ENCODE data around the gene NOS2. TPM values are rescaled to one million over a fixed set of nuclear protein-coding genes. Genes with fewer than 3 reads are reported as not detected.
"Not testable (repeated sequence)": the region's sequence is repeated elsewhere in the genome, so short reads cannot be mapped to it uniquely, and the experiment has no call there.

The NOS2 gene
- total RNA-seq, 4 donors from 2014 or later: 0.57 to 1.1 (median 0.59) TPM; not detected in 1

DNA sequence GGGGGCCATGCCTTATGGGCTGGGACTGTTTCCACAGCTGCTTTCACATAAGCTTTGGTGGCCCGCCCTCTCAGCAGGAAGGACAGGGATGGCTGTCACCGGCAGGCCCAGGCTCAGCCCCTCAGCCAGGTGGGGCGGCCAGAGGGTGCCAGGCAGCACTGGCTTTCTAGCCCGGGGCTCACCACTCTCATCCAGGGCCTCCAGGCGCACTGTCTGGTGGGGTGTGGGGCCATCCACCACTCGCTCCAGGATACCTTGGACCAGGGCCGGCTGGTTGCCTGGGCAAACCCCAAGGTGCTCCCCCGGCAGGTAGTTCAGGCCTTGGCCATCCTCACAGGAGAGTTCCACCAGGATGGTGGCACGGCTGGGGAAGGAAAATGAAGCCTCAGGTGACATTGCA is 35.0 kb downstream of the NOS2 start:
- TF ChIP-seq, protein P1, sequence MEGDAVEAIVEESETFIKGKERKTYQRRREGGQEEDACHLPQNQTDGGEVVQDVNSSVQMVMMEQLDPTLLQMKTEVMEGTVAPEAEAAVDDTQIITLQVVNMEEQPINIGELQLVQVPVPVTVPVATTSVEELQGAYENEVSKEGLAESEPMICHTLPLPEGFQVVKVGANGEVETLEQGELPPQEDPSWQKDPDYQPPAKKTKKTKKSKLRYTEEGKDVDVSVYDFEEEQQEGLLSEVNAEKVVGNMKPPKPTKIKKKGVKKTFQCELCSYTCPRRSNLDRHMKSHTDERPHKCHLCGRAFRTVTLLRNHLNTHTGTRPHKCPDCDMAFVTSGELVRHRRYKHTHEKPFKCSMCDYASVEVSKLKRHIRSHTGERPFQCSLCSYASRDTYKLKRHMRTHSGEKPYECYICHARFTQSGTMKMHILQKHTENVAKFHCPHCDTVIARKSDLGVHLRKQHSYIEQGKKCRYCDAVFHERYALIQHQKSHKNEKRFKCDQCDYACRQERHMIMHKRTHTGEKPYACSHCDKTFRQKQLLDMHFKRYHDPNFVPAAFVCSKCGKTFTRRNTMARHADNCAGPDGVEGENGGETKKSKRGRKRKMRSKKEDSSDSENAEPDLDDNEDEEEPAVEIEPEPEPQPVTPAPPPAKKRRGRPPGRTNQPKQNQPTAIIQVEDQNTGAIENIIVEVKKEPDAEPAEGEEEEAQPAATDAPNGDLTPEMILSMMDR (IDR thresholded peaks at IDR 0.05): no peak
- TF ChIP-seq POLR2A (IDR thresholded peaks at IDR 0.05): no peak
- peak in 1 of 2 donors; percentile 62 for DNase-seq (ENCODE audit: low spot score in 2 of 2)
- 89 to 97% methylated on average over 7 to 8 of the region's 9 CpGs for WGBS, 2 donors
- H3K4me3 ChIP-seq (ENCODE audit: low read depth, poor library complexity, severe bottlenecking): no peak overlapping the region
- intact Hi-C loops (cut with DNase I; ENCODE audit: low total_unique reads): no loop called here

DNA sequence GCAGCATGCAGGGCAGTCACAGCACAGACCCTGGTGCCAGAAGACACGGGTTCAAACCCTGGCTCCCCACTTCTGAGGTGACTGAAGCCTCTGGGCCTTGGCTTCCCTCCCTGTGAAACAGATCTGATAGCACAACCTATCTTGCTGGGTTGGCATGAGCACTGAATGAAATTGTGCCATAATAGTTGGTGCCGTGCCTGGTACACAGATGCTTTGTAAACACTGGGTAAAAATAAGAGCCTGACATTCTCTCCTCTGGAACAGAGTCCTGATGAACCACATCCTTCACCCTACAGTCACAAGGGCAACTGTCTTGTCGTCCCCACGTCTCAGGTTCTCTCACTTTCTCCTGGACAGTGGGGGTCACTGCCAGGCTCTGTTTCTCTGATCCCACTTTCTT is 35.7 kb downstream of the NOS2 start:
- TF ChIP-seq, protein P1 (IDR thresholded peaks at IDR 0.05): no peak
- no peak for TF ChIP-seq POLR2A (IDR thresholded peaks at IDR 0.05)
- 53 to 61% methylated on average over 4 of the region's 4 CpGs for WGBS, 2 donors
- peak in 1 of 2 donors; percentile 74 for DNase-seq (ENCODE audit: low spot score in 2 of 2)
- no peak overlapping the region for H3K4me3 ChIP-seq (ENCODE audit: low read depth, poor library complexity, severe bottlenecking)
- intact Hi-C loops (cut with DNase I; ENCODE audit: low total_unique reads): no loop called here

DNA sequence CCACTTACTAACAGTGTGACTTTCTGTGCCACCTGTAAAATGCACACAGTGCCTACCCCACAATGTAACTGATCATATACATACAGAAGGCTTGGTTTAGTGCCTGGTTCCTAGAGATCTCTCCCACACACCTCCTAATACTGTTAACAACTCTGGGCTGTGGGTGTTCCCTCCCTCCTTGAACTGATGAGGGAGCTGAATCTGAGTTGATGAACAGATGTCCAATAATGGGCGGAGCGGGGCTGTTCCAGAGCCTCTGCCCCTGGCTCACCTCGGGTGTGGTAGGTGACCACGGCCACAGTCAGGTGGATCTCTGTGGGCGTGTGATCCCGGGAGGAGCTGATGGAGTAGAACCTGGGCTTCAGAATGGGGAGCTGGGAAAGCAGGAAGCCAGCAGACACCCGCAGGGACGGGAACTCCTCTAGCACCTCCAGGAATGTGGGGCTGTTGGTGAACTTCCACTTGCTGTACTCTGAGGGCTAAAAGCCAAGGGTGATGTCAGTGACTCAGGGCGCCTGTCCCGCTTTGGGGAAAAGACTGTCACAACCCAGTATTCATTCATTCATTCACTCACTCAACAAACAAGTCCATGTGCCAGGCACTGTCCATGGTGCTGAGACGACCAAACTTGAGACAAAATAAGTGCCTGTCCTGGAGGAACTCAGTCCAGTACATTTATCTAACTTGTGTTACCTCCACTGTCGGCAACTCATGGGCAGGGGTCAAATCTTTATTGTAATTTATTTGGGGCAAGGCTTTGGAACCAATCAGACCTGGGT is 37.6 kb downstream of the NOS2 start:
- peak in 1 of 2 donors; percentile 76 for DNase-seq (ENCODE audit: low spot score in 2 of 2)
- intact Hi-C loops (cut with DNase I; ENCODE audit: low total_unique reads): no loop called here
- H3K4me3 ChIP-seq (ENCODE audit: low read depth, poor library complexity, severe bottlenecking): no peak overlapping the region
- WGBS, 2 donors: 77% methylated on average over 12 of the region's 12 CpGs
- TF ChIP-seq POLR2A (IDR thresholded peaks at IDR 0.05): no peak

DNA sequence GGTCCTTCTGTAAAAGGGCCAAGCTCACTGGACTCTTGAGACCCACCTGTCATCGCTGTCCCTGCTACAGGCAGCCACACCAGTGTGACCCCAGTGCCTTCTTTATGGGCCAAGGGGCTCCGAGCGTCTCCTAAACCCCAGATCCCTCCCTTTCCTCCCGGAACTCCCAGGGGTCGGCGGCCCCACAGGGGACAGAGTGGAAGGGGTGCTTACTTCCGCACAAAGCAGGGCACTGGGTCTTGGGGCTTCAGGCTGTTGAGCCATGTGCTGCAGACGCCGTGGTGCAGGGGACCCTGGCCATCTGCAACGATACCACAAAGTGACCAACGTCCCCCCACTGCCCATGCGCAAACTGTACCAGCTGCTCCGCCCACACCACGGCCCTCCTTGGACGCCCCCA is 39.4 kb downstream of the NOS2 start:
- intact Hi-C loops (cut with DNase I; ENCODE audit: low total_unique reads); H3K4me3 ChIP-seq (ENCODE audit: low read depth, poor library complexity, severe bottlenecking): not testable (repeated sequence)
- WGBS, 2 donors: 91 to 95% methylated on average over 7 to 11 of the region's 15 CpGs
- peak in 1 of 2 donors; percentile 80 for DNase-seq (ENCODE audit: low spot score in 2 of 2)

DNA sequence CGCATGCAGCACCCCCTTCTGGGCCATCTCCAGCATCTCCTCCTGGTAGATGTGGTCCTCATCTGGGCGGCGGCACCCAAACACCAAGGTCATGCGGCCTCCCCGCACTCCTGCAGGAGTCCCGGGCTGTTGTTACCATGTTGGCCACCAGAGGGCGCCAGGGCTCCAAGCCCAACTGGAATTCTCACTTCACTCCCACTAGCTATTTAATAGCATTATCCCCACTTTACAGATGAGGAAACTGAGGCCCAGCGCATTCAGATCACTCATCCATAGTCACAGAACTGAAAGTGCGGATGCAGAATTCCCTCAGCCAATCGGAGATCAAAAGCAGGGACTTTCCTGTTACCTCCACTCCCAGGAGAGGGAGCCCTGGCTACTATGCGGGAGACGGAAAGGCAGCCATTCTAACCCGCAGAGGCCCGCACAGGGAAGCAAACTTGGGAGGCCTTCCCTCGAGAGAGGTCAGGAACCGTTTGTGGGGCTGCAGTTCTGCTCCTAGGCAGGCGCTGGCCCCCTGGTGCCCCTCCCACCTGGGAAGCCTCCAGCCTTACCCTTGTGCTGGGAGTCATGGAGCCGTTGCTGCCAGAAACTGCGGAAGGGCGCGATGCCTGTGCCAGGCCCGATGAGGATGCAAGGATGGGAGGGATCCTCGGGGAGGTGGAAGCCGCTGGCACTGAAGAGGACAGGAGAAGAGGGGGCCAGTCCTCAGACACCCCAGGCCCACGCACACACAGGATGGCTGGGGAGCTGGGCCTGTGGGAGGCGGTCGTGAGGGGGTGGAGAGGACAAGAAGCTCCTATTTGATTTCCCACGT is 40.1 kb downstream of the NOS2 start:
- H3K4me3 ChIP-seq (ENCODE audit: low read depth, poor library complexity, severe bottlenecking): no peak overlapping the region
- TF ChIP-seq, protein P1 (IDR thresholded peaks at IDR 0.05): no peak
- no peak for TF ChIP-seq POLR2A (IDR thresholded peaks at IDR 0.05)
- intact Hi-C loops (cut with DNase I; ENCODE audit: low total_unique reads): no loop called here
- WGBS, 2 donors: 54 to 63% methylated on average over 23 to 28 of the region's 28 CpGs
- DNase-seq (ENCODE audit: low spot score in 2 of 2): peak; percentile 47 to 94

DNA sequence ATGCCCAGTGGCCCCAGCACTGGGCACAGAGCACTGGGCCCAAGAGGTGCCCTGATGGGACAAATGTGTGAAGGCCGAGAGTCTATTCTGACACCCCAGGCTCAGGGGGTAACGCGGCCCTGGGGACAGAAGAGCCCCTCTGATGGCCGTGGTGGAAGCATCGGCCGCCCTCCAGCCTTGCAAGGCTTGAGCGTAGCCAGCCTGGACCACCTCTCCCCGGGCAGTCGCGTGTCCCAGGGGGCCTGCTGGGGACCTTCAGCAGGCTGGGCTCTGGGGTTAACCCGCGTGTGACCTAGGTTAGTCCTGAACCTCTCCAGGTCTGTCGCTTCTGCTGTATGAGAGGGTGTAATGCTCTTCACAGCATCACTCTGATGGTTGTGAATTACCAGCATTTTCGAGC is 40.8 kb downstream of the NOS2 start:
- DNase-seq (ENCODE audit: low spot score in 2 of 2): no peak
- TF ChIP-seq, protein P1 (IDR thresholded peaks at IDR 0.05): no peak
- no peak for TF ChIP-seq POLR2A (IDR thresholded peaks at IDR 0.05)
- no peak overlapping the region for H3K4me3 ChIP-seq (ENCODE audit: low read depth, poor library complexity, severe bottlenecking)
- 76 to 84% methylated on average over 14 of the region's 14 CpGs for WGBS, 2 donors
- intact Hi-C loops (cut with DNase I; ENCODE audit: low total_unique reads): loop anchor here (1.0 to 5.0 kb wide), 2 partner anchors 102 to 120 kb away; no protein-coding TSS in a partner anchor

Measured in lower leg skin (tissue), 4 donors.